GM21526 (cell line): ENCODE measurements around the gene TMEM178B.
"Not testable (repeated sequence)": the region's sequence is repeated elsewhere in the genome, so short reads cannot be mapped to it uniquely, and the experiment has no call there.

Source experiments
- ATAC-seq: cut with Tn5 transposase; IDR thresholded peaks from one replicate; pipeline ENCODE4 v1.9.1; 2021; ENCODE audit warnings: moderate library complexity; ENCODE audit not compliant: unreplicated experiment, low FRiP score

TMEM178B gene

GRCh38 chr7:141177120-141177519, 103.3 kb downstream of the TMEM178B start:
- not testable (repeated sequence) for ATAC-seq

GRCh38 chr7:141178486-141179135, 104.7 kb downstream of the TMEM178B start:
- no peak for ATAC-seq

- no peak for ATAC-seq
Observed at GRCh38 chr7:141181812-141182211, 107.9 kb downstream of the TMEM178B start.

- no peak for ATAC-seq
Observed at GRCh38 chr7:141184532-141185190, 110.8 kb downstream of the TMEM178B start.

- no peak for ATAC-seq
Observed at GRCh38 chr7:141185369-141185967, 111.6 kb downstream of the TMEM178B start.

DNA sequence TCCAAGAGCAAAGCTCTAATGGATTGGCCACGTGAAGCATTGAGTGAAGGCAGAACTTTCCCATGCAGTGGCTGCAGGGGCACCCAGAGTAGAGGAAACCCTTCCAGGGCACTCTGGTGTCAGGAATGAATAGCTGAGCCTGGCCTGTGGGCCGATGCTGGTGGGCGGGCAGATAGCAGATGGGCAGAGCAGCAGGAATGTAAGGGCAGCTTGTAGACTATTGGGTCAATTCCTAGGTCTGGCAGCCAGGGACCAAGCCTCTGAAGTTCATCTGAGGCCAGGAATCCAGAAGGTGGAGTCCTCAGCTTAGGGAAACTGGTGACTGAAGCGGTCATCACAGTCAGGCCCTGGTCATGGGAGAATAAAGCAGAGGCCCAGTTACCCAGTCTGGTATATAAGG, 115.4 kb downstream of the TMEM178B start:
- no peak for ATAC-seq

DNA sequence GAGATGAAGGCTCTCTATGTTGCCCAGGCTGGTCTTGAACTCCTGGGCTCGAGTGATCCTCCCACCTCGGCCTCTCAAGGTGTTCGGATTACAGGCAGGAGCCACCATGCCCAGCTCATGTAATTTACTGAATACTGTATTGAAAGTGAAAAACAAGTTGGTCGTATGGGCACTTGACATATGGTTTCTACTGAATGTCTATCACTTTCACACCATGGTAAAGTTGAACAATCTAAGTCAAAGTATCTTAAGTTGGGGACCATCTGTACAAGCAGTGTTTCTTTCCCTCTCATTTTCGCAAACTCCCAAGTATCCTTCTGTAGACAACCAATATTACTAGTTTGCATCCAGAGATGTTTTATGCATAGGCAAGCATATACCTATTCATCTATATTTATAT, 116.6 kb downstream of the TMEM178B start:
- no peak for ATAC-seq

- no peak for ATAC-seq
Observed at GRCh38 chr7:141191277-141191676, 117.4 kb downstream of the TMEM178B start.

- no peak for ATAC-seq
Observed at GRCh38 chr7:141193066-141193465, 119.2 kb downstream of the TMEM178B start.

- ATAC-seq, result not testable (repeated sequence)
Observed at GRCh38 chr7:141195722-141196121, 121.9 kb downstream of the TMEM178B start.

DNA sequence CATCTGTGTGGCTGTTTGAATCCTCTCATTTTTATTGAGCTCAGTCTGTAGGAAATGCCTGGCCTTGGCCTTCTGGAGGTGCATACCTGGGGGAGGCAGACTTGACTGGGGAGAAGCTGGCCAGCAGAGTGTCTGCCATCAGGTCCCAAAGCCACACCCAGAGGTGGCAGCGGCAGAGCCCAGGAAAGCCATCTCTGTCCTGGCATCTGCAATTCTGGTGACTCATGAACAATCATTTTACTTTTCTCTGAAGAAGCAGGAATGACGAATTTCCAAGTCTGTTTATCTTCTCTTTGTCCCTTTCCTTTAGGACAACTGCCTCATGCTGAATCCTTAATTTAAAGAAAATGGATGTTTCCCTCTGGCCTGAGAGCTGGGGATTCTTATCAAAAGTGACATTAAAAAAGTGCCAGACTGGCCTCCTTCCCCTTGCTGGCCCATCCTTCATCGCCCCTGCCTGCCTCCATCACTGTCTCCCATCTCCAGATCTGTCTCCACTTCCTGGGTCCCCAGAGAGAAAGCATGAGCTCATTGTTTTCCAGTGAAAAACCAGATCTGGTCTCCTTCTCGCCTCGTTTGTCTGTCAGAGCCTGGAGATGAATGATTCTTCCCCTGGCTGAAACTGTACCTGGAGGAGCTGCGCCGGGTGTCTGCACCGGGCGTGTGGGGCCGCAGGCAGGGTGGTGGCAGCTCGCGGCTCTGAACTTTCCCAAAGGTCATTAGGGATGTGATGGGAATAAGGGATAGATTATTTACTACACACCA, 124.5 kb downstream of the TMEM178B start:
- ATAC-seq, result no peak

- ATAC-seq, result no peak
Observed at GRCh38 chr7:141200191-141201108, 126.6 kb downstream of the TMEM178B start.

GRCh38 chr7:141201145-141201885, 127.5 kb downstream of the TMEM178B start:
- no peak for ATAC-seq

- ATAC-seq, result no peak
Observed at GRCh38 chr7:141202535-141202934, 128.7 kb downstream of the TMEM178B start.

DNA sequence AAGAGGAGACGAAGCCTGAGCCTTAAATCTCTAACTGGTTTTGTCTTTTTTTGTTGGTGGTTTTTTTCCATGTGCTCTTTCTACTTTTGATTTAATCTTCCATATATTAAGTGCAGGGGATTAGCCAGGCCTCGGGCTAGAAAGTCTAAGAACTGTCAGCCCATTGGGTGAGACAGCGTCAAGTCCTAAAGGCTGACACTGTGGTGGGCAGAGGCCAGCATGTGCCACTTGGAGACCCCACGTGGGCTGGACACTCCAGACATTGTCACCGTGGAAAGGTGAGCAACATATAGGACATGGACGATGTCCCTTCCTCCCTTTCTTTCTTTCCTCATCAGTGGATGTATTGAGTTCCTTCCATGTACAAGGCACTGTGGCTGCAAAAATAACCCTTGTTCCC, 129.3 kb downstream of the TMEM178B start:
- ATAC-seq, result no peak

DNA sequence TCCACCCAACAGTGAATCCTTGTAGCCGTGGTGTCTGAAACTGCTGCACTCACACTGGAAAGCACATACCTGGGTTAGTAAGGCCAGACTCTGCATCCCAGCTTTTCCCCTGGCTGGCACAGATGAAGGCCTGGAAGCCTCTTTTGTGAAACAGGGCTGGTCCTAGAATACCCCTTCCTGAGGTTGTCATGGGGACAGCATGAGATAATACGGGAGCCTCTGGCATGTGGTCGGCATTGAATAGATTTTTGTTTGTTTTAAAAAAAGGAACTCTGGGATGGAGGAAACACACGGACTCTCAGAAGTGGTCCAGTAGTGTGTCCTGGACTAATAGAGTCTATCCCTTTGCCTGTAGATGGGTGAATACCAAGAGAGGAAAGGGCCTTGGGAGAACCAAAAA, 129.7 kb downstream of the TMEM178B start:
- no peak for ATAC-seq

- no peak for ATAC-seq
Observed at GRCh38 chr7:141207661-141208060, 133.8 kb downstream of the TMEM178B start.

DNA sequence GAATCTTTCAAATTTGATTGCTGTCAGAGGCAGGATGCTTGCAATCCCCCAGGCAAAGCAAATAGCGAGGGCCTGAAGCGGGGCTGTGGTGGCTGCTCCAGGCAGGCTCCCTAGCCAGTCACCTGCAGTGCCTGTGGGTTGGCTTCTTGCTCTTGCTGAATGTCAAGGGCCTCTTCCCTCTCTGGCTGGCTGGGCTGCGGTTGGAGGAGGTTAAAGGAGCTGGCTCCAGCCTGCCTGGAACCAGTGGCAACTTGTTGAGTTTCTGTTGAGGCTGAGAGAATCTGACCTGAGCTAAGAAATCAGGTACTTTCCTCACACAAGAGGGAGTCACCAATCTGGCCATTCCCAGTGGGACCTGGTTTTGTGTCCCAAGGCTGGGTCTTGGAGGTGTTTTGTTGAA, 134.7 kb downstream of the TMEM178B start:
- no peak for ATAC-seq

- no peak for ATAC-seq
Observed at GRCh38 chr7:141209454-141209853, 135.6 kb downstream of the TMEM178B start.
